HG03039 (cell line): ENCODE results near the gene HDHD5.
"Not testable (repeated sequence)": the region's sequence is repeated elsewhere in the genome, so short reads cannot be mapped to it uniquely, and the experiment has no call there.

ENCODE experiments used
- ATAC-seq: cut with Tn5 transposase; IDR thresholded peaks from one replicate; pipeline ENCODE4 v1.9.1; 2021; ENCODE audit warnings: mild to moderate bottlenecking, moderate library complexity; ENCODE audit not compliant: unreplicated experiment

The HDHD5 gene

GRCh38 chr22:17157714-17158113 is 1.4 kb downstream of the HDHD5 start:
- ATAC-seq, result no peak

GRCh38 chr22:17155941-17156340 is 3.1 kb downstream of the HDHD5 start:
- ATAC-seq, result no peak

- no peak for ATAC-seq
Observed at GRCh38 chr22:17152971-17153370, 6.1 kb downstream of the HDHD5 start.

- no peak for ATAC-seq
Observed at GRCh38 chr22:17152340-17152739, 6.7 kb downstream of the HDHD5 start.

GRCh38 chr22:17149076-17149815 is 9.8 kb downstream of the HDHD5 start:
- no peak for ATAC-seq

- not testable (repeated sequence) for ATAC-seq
Observed at GRCh38 chr22:17147458-17147857, 11.6 kb downstream of the HDHD5 start.

GRCh38 chr22:17145021-17145680 is 13.9 kb downstream of the HDHD5 start:
- ATAC-seq, result no peak

GRCh38 chr22:17143826-17144225 is 15.3 kb downstream of the HDHD5 start:
- ATAC-seq, result no peak

- no peak for ATAC-seq
Observed at GRCh38 chr22:17143101-17143500, 16.0 kb downstream of the HDHD5 start.

GRCh38 chr22:17140826-17141766 is 18.0 kb downstream of the HDHD5 start:
- ATAC-seq, result no peak

GRCh38 chr22:17140022-17140421 is 19.1 kb downstream of the HDHD5 start:
- no peak for ATAC-seq

- ATAC-seq, result no peak
Observed at GRCh38 chr22:17138513-17138912, 20.6 kb downstream of the HDHD5 start.

GRCh38 chr22:17137861-17138425 is 21.1 kb downstream of the HDHD5 start:
- ATAC-seq, result no peak

- ATAC-seq, result no peak
Observed at GRCh38 chr22:17137170-17137569, 21.9 kb downstream of the HDHD5 start.

- no peak for ATAC-seq
Observed at GRCh38 chr22:17135153-17135760, 23.8 kb downstream of the HDHD5 start.

- no peak for ATAC-seq
Observed at GRCh38 chr22:17133137-17133536, 25.9 kb downstream of the HDHD5 start.

- ATAC-seq, result no peak
Observed at GRCh38 chr22:17132112-17132511, 27.0 kb downstream of the HDHD5 start.

- ATAC-seq, result no peak
Observed at GRCh38 chr22:17131686-17132085, 27.4 kb downstream of the HDHD5 start.

GRCh38 chr22:17130199-17130598 is 28.9 kb downstream of the HDHD5 start:
- ATAC-seq, result no peak
